Right lobe of liver (tissue), 4 donors: ENCODE data around the gene NPFF.

Source experiments
- CTCF ChIP-seq, 4 donors: fragments of 200-600 bp in 3 of 4; fragments of 450-650 bp in 1 of 4; IDR thresholded peaks; one replicate each; pipeline versions ENCODE4 v1.5.1 to v1.8.0; 2016 to 2022; ENCODE audit warnings: antibody characterized with exemption in 4 of 4, mild to moderate bottlenecking in 2 of 4
- POLR2A ChIP-seq: fragments of 450-650 bp; IDR thresholded peaks from one replicate; pipeline ENCODE4 v1.6.1; 2017; ENCODE audit warnings: antibody characterized with exemption, mild to moderate bottlenecking
- donor health status: DM: no; HTN: no; CAD: no.
- donor health status: DM: no; HTN: no; CAD: no.
- donor health status: DM: no; HTN: yes; CAD: no.

- peak; percentile 77 to 92 (median 82) for TF ChIP-seq CTCF (IDR thresholded peaks at IDR 0.05)
- no peak for TF ChIP-seq POLR2A
Observed at GRCh38 chr12:53543539-53543938, 36.3 kb upstream of the NPFF start.
